Caki2 (cell line): ENCODE results near the gene DDIAS. TPM values are rescaled to one million over a fixed set of nuclear protein-coding genes. Genes with fewer than 3 reads are reported as not detected.
A peak's percentile ranks its signal among the peaks of the same experiment; 100 is the strongest.
"Not testable (repeated sequence)": the region's sequence is repeated elsewhere in the genome, so short reads cannot be mapped to it uniquely, and the experiment has no call there.

ENCODE experiments used
- DNase-seq: peaks from one replicate; pipeline ENCODE4 v3.0.0-alpha.2; 2015; ENCODE audit warnings: low read depth
- in situ Hi-C: cut with HindIII; loops from 2 replicates; pipeline ENCODE4 v1.10.0; 2016; ENCODE audit warnings: low sequenced_read_pairs, low pct_unique_long_range_greater_than_20kb, mixed read lengths
- total RNA-seq: library from RNA; depleted of rRNA; stranded (reverse); fragments of >200 nt; shearing (Covaris generic); gene quantifications from 2 replicates; pipeline ENCODE4 v1.2.3, GENCODE V29; 2014; ENCODE audit warnings: low replicate concordance

The DDIAS gene
- total RNA-seq, 1 experiment from 2014 or later: 7.2 TPM

DNA sequence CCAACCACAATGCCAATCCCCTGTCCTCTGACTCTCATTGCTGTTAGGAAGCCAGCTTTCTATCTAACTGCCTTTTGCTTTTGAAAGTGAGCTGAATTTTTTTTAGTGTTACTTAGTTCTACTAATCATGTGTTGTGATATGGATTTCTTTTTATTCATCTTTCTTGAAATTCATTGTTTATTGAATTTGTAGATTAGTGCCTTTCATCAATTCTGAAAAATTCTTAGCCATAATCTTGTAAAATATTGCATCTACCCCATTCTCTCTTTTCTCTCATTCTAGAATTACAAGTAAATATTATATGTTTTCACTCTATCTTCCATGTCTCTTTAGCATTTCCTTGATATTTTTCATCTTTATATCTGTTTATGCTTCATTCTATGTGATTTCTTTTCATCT lies 47.8 kb downstream of the DDIAS start:
- DNase-seq: no peak
- in situ Hi-C loops: no loop called here

DNA sequence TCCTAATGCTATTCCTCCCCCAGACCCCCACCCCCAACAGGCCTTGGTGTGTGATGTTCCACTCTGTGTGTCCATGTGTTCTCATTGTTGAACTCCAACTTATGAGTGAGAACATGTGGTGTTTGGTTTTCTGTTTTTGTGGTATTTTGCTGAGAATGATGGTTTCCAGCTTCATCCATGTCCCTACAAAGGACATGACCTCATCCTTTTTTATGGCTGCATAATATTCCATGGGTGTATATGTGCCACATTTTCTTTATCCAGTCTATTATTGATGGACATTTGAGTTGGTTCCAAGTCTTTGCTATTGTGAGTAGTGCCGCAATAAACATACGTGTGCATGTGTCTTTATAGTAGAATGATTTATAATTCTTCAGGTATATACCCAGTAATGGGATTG lies 49.0 kb downstream of the DDIAS start:
- DNase-seq, in situ Hi-C loops: not testable (repeated sequence)

DNA sequence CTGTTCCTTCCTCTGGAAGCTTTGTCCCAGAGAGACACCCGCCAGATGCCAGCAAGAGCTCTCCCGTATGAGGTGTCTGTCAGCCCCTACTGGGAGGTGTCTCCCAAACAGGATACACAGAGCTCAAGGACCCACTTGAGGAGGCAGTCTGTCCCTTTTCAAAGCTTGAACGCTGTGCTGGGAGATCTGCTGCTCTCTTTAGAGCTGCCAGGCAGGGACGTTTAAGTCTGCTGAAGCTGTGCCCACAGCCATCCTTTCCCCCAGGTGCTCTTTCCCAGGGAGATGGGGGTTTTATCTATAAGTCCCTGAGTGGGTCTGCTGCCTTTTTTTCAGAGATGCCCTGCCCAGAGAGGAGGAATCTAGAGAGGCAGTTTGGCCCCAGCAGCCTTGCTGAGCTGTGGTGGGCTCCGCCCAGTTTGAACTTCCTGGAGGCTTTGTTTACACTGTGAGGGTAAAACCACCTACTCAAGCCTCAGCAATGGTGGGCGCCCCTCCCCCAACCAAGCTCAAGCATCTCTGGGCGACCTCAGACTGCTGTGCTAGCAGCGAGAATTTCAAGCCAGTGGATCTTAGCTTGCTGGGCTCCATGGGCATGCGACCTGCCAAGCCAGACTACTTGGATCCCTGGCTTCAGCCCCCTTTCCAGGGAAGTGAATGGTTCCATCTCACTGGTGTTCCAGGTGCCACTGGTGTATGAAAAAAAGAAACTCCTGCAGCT lies 54.4 kb downstream of the DDIAS start:
- DNase-seq, in situ Hi-C loops: not testable (repeated sequence)

DNA sequence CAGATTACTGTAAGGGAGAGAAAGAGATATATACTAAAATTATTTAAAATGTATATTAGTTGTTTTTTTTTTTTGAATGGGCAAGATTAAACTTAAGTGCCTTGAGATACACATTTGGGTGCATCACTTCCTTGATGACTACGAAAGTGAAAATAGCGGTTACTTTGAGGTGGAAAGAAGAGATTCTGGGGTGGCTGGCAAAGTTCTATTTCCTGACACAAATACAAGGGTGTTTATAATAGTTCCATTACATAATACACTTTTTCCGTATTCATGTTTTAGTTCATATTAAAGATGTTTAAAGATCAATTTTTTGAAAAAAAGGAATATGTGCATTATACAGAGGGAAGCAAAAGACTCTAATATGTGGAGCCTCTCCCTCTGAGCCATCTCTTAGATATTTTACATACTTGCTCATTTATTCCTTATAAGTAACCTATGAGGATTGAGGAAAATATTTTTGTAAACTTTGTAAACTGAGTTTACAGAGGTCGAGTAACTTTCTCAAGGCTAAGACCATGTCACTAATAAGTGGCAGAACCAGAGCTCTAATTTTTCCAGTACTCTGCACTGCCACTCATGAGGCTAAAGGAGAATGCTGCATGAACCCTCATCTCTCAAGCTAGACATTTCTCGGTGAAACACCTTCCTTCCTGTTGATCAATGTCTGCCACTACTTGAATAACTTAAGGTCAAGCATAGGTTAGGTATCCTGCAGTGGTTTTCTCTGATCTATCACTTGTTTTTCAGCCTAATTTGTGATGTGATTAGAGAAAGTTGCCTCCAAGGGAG lies 58.6 kb downstream of the DDIAS start:
- no peak for DNase-seq
- in situ Hi-C loops: no loop called here

DNA sequence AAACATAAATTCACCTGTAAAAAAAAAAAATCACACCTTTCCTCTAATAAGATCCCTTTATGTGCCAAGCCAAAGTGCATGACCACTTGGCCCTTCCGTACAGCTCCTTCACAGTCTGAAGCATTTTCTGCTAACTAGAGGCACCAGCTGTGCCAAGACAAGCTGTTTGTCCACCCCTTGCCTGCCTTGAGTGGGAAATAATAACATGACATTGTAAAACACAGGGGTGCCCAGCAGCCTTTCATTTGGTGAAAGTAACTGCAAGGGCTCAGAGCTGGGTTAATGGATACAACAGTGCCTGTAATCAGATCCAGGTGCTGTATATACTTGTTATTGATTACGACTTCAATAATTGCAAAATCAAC lies 59.2 kb downstream of the DDIAS start:
- in situ Hi-C loops: no loop called here
- DNase-seq: no peak

DNA sequence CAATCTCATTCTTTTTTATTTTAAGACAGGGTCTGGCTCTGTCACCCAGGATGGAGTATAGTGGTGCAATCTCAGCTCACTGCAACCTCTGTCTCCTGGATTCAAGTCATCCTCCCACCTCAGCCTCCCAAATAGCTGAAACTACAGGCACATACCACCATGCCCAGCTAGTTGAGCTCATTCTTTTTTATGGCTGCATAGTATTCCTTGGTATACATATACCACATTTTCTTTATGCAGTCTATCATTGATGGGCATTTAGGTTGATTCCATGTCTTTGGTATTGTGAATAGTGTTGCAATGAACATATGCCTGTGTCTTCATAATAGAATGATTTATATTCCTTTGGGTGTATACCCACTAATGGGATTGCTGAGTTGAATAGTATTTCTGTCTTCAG lies 60.5 kb downstream of the DDIAS start:
- in situ Hi-C loops, DNase-seq: not testable (repeated sequence)

DNA sequence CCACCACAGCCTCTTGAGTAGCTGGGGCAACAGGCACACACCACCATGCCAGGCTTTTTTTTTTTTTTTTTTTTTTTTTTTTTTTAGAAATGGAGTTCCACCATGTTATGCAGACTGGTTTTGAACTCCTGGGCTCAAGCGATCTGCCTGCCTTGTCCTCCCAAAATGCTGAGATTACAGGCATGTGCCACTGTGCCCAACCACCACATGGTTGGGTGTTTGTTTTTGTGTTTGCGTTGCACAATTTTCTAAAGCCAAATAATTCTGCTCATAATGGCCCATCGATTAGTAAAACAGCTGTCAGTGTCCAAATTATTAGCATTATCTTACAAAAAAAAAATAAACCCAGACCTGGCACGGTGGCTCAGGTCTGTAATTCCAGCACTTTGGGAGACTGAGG lies 65.8 kb downstream of the DDIAS start:
- DNase-seq: no peak
- in situ Hi-C loops: no loop called here

DNA sequence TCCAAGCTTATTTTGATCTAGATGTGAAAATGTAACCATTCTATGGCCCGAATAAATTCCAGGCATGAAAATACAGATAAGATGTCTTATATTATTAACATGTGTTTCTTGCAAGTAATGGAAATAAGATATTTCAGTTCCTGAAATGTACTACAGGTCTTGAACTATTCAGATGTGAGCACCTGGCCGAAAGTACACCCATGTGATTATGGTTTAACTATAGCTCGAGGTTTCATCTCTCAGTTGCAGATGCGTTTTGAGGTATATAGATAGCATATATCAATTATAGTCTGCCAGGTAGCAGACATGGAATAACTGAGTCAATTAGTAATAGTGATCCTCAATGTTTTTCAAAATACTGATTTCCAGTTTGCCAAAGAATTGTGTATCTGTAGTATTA lies 68.3 kb downstream of the DDIAS start:
- in situ Hi-C loops: no loop called here
- DNase-seq: no peak

DNA sequence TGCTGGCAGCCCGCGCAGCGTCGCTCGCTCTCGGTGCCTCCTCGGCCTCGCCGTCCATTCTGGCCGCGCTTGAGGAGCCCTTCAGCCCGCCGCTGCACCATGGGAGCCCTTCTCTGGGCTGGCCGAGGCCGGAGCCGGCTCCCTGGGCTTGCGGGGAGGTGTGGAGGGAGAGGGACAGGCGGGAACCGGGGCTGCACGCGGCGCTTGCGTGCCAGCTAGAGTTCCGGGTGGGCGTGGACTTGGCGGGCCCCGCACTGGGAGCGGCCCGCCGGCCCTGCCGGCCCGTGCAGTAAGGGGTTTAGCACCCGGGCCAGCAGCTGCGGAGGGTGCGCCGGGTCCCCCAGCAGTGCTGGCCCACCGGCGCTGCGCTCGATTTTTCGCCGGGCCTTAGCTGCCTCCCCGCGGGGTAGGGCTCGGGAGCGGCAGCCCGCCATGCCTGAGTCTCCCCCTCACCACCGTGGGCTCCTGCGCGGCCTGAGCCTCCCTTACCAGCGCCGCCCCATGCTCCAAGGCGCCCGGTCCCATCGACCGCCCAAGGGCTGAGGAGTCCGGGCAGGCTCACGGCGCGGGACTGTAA lies 69.1 kb downstream of the DDIAS start:
- in situ Hi-C loops: not testable (repeated sequence)

DNA sequence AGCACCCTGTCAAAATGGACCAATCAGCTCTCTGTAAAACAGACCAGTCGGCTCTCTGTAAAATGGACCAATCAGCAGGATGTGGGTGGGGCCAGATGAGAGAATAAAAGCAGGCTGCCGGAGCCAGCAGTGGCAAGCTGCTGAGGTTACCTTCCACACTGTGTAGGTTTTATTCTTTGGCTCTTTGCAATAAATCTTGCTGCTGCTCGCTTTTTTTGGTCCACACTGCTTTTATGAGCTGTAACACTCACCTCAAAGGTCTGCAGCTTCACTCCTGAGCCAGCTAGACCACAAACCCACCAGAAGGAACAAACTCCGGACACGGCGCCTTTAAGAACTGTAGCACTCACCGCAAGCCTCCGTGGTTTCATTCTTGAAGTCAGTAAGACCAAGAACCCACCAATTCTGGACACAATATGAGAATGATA lies 70.0 kb downstream of the DDIAS start:
- in situ Hi-C loops: not testable (repeated sequence)

More for the DNA sequence above, 69.1 kb downstream of the DDIAS start:
- DNase-seq: not testable (repeated sequence)

DNA sequence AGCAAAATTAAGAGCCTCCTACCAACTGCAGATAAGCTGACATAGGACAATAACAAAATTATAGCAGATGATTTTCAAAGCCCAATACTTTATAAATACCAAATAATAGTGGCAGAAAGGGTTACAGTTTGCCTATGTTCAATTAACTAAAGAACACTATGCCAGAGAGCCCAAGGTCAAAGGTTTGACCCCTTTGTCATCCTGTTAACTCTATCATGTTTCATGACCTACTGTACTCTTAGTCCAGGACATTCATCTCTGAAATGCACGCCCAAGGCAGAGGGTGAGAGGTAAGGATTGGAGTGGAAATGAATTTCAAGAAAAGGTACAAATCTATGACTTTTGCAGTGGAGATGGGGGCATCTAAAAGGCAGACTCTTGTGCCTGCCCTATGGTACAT lies 70.6 kb downstream of the DDIAS start:
- DNase-seq: no peak
- in situ Hi-C loops: no loop called here

More for the DNA sequence above, 70.0 kb downstream of the DDIAS start:
- not testable (repeated sequence) for DNase-seq

DNA sequence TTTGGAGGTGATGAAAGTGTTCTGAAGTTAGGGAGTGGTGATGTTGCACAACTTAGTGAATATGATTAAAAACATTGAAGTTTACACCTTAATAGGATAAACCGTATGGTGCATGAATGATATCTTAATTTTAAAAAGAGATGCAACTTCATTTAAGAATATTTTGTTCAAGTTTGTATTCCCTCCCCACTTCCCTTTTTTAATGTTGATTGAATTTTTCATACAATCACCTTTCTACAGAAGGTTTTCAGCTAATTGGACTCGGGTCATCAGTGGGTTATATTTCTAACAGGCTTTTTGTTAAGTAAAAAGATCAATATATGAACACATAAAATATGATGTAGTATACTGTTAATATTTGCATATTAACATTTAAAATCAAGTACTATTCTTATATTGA lies 72.6 kb downstream of the DDIAS start:
- DNase-seq: no peak
- in situ Hi-C loops: no loop called here

DNA sequence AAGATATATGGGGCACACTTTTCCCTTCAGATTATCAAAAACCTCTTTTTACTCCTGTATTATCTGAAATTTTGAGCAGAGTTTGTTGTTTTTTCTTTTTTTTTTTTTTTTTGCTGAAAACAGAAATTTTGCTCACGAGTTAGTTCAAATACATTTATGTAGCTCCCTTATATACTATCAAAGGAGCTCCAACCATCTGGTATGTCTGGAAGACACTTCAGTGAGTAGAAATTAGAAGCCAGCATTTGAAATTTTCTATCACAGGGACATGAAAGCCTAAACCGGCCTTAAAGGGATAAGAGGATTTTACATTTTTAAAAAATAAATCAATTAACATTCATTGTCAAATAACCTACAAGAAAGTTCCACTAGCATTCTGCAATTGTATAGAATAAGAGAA lies 73.3 kb downstream of the DDIAS start:
- no peak for DNase-seq
- in situ Hi-C loops: no loop called here

DNA sequence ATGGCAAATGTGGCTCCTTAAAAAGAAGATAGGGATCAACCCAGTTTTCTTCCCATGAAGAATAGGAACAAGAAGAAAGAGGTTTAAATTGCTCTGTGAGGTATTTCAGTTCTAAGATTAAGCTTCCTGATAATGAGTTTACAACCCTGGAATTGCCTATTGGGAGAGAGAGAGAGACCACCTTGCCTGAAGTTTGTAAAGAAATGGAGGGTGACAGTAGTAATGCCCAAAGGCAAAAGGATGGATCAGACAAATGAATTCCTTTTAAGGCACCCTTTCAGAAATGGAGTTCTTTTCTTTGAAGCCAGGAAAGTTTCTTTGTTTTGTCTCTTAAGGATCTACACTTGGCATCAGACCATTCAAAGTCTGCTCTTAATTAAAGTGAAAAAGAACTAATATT lies 74.3 kb downstream of the DDIAS start:
- DNase-seq: no peak
- in situ Hi-C loops: no loop called here

DNA sequence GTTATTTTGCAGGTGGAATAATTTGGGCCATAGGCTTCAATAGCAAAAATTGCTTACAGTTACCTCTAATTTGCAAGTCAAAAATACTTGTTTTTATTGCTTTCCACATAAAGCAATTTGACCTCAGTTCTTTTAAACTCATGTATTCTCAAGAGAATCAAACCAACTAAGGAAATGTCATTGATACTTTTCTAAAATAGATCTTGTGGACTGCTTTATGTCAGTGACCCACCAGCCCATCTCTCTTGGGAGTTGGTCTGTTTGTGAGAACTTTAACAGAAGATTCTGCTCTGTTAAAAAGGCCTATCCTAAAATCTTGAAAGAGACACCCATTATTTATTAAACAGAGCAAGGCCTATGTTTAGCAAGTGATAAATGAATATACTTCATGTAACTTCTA lies 75.2 kb downstream of the DDIAS start:
- DNase-seq: no peak
- in situ Hi-C loops: no loop called here

DNA sequence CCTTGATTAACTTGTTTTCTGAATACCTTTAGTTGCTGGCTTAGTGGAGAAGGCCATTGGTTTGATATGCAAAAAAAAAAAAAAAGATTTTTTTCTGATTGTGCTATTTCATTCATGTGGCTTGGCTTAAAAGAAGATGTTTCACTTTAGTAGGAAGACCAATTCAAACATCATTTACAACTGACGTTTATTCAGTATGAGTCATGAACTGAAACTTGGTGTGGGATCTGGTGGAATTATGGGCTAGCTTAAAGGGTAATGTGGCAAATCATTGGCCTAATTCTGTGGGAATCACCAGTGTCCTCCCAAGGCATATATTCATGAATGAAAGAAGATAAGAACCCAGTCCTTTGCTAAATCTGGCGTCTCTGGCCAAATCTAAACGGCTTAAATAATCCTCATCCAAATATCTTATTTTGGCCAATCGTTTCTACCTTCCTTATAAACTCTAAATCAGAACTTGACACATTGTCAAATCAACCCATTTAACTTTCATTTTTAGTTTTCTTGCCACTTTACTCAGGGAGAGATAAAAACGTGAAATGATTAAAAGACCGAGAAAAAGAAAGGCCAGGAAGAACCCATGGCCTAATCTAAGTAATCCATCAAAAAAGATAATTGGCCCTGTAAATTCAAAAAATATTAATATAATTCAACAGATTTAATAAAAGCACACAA lies 77.0 kb downstream of the DDIAS start:
- in situ Hi-C loops: no loop called here
- DNase-seq: peak; percentile 4

DNA sequence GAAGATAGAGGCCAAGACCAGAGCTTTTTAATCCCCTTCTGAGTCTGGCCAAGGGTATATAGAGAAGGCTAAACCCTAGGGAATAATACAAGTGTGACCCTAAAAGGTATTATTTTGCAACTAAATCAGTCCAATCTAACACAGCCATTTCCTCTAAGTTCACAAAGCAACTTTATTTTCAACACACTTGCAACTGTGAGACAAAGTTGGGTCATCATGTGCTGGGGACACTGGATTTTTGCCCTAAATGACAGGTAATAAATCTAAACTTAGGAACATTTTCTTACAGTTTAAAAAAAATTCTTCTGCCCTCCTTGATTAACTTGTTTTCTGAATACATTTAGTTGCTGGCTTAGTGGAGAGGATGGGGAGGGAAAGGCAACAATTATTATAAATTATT lies 78.3 kb downstream of the DDIAS start:
- in situ Hi-C loops: no loop called here
- no peak for DNase-seq

DNA sequence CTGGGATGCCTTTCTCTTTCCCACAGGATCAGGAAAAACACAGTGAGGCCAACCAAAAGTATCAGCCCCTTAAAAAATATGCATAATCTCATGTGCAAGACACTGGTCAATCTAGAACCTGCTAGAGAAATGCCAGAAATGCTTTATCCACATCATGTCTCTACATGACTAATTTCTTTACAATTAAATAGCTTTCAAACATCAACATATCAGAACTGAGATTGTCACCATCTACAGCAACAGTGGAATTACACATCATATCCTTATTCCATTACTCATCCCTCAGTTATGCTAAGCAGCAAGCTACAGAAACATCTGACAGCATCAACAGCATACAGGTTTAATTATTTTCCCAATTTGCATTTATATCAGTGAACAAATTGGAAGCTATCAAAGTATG lies 78.8 kb downstream of the DDIAS start:
- in situ Hi-C loops: no loop called here
- peak; percentile 38 for DNase-seq

DNA sequence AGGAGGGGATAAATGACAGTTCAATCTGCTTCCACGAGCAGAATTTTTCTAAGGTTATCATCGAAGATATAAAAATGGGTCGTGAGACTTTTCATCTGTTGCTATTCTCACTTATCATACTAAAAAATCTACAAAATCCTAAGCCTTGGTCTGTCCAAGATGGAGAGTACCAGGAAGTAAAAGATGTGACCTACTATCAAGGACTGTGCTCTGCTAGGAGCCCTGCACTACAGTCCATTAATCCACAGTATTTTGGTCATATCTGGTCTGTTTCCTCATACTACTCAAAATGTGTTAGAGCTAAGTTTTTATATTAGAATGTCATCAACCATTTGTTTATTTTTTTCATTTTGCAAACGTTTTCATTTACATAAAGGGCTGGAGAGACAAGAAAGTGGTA lies 79.4 kb downstream of the DDIAS start:
- no peak for DNase-seq
- in situ Hi-C loops: no loop called here
